ENCODE data around the gene FASTK. TPM values are rescaled to one million over a fixed set of nuclear protein-coding genes. Genes with fewer than 3 reads are reported as not detected.

The FASTK gene
- total RNA-seq, 2 donors from 2014 or later = 64.0 to 71.0 TPM

DNA sequence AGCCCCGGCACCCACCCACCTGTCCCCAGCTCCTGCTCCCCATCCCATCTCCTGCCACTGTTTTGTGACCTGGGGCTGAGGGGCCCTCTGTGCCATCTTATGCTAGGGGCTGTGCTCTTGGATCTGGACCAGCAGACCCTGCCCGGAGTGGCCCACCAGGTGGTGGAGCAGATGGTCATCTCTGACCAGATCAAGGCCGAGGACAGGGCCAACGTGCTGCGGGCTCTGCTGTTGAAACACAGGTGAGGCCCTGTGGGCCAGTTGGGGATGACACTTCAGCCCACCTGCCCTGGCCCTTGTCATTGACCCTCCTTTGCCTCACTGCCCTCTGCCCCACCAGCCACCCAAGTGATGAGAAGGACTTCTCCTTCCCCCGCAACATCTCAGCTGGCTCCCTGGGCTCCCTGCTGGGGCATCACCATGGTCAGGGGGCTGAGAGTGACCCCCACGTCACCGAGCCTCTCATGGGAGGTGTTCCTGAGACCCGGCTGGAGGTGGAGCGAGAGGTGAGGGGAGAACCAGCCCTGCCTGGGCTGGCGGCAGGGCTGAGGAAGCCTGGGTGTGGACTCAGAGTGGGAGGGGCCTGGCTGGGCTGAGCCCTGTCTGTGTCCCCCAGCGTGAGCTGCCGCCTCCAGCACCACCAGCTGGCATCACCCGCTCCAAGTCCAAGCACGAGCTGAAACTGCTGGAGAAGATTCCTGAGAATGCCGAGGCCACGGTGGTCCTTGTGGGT, 10.6 kb downstream of the FASTK start:
- Histone ChIP-seq H3K36me3 (ENCODE audit: control insufficient read depth, insufficient read depth, low read length) (peaks cover 67% of the 10 kb centered on the region), H3K27me3 (ENCODE audit: control insufficient read depth, insufficient read depth, low read length, poor library complexity, severe bottlenecking) (no peaks in the 10 kb centered on the region), H3K4me1 (ENCODE audit: control insufficient read depth, insufficient read depth, low read length) (no peaks in the 10 kb centered on the region), H3K9me3 (ENCODE audit: control insufficient read depth, low read length) (no peaks in the 10 kb centered on the region), H3K27ac (ENCODE audit: low read depth, low read length) (no peak overlapping the region), H3K4me3 (ENCODE audit: low read length) (no peak overlapping the region), H3K9ac (ENCODE audit: extremely low read depth, low read length, poor library complexity, severe bottlenecking) (no peak overlapping the region)
- 94 to 95% methylated on average over 9 to 17 of the region's 17 CpGs for WGBS, 2 experiments (ENCODE audit: insufficient coverage in 1 of 2, insufficient read length in 1 of 2)
- no peak overlapping the region for H3K27ac Mint-ChIP-seq
- H3K9me3 Mint-ChIP-seq = no peaks in the 10 kb centered on the region
- no peak overlapping the region for H3K4me3 Mint-ChIP-seq
- H3K36me3 Mint-ChIP-seq (ENCODE audit: low read depth) = peaks cover 57% of the 10 kb centered on the region
- no peaks in the 10 kb centered on the region for H3K27me3 Mint-ChIP-seq (ENCODE audit: insufficient read depth)
- H3K4me1 Mint-ChIP-seq = no peaks in the 10 kb centered on the region
- no peak for DNase-seq
- TF ChIP-seq, protein P1, sequence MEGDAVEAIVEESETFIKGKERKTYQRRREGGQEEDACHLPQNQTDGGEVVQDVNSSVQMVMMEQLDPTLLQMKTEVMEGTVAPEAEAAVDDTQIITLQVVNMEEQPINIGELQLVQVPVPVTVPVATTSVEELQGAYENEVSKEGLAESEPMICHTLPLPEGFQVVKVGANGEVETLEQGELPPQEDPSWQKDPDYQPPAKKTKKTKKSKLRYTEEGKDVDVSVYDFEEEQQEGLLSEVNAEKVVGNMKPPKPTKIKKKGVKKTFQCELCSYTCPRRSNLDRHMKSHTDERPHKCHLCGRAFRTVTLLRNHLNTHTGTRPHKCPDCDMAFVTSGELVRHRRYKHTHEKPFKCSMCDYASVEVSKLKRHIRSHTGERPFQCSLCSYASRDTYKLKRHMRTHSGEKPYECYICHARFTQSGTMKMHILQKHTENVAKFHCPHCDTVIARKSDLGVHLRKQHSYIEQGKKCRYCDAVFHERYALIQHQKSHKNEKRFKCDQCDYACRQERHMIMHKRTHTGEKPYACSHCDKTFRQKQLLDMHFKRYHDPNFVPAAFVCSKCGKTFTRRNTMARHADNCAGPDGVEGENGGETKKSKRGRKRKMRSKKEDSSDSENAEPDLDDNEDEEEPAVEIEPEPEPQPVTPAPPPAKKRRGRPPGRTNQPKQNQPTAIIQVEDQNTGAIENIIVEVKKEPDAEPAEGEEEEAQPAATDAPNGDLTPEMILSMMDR (conservative IDR thresholded peaks at IDR 0.05) = no peak

DNA sequence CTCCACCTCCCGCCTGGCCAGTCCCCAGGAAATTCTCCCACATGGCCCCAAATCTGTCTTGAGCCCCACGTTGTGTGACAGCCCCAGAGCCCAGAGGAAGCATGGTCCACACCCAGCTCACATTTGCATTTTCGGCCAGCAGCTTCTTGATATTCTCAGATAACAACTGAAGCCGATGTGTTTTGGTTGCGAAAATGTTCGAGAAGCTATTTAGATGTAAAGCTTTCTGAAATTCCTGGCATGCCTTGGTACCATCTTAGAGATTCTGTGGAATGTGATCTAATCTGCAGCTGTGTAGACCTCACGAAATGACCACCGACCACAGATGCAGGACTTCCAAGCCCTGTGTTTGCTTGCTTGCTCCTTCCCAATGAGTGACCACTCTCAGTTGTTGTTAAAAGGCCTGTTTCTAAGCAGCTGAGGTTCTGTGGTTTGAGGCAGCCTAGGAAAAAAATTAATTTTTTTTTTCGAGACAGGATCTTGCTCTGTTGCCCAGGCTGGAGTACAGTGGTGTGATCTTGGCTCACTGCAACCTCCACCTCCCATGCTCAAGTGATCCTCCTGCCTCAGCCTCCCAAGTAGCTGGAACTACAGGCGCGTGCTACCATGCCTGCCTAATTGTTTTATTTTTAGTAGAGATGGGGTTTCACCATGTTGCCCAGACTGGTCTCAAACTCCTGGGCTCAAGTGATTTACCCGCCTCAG, 12.4 kb downstream of the FASTK start:
- H3K4me1 ChIP-seq (ENCODE audit: control insufficient read depth, insufficient read depth, low read length) = peaks cover 3% of the 10 kb centered on the region
- no peak overlapping the region for H3K9ac ChIP-seq (ENCODE audit: extremely low read depth, low read length, poor library complexity, severe bottlenecking)
- H3K4me3 ChIP-seq (ENCODE audit: low read length) = no peak overlapping the region
- H3K4me3 Mint-ChIP-seq = no peak overlapping the region
- H3K27me3 ChIP-seq (ENCODE audit: control insufficient read depth, insufficient read depth, low read length, poor library complexity, severe bottlenecking) = no peaks in the 10 kb centered on the region
- peaks cover 64% of the 10 kb centered on the region for H3K36me3 ChIP-seq (ENCODE audit: control insufficient read depth, insufficient read depth, low read length)
- no peaks in the 10 kb centered on the region for H3K27me3 Mint-ChIP-seq (ENCODE audit: insufficient read depth)
- peaks cover 4% of the 10 kb centered on the region for H3K4me1 Mint-ChIP-seq
- peak; percentile 69 for DNase-seq
- no peaks in the 10 kb centered on the region for H3K9me3 Mint-ChIP-seq
- WGBS, 2 experiments (ENCODE audit: insufficient coverage in 1 of 2, insufficient read length in 1 of 2) = 79 to 82% methylated on average over 12 of the region's 12 CpGs
- H3K27ac Mint-ChIP-seq = peak overlapping the region; percentile 82
- H3K27ac ChIP-seq (ENCODE audit: low read depth, low read length) = no peak overlapping the region
- TF ChIP-seq, protein P1 (conservative IDR thresholded peaks at IDR 0.05) = no peak
- peaks cover 55% of the 10 kb centered on the region for H3K36me3 Mint-ChIP-seq (ENCODE audit: low read depth)
- no peaks in the 10 kb centered on the region for H3K9me3 ChIP-seq (ENCODE audit: control insufficient read depth, low read length)

DNA sequence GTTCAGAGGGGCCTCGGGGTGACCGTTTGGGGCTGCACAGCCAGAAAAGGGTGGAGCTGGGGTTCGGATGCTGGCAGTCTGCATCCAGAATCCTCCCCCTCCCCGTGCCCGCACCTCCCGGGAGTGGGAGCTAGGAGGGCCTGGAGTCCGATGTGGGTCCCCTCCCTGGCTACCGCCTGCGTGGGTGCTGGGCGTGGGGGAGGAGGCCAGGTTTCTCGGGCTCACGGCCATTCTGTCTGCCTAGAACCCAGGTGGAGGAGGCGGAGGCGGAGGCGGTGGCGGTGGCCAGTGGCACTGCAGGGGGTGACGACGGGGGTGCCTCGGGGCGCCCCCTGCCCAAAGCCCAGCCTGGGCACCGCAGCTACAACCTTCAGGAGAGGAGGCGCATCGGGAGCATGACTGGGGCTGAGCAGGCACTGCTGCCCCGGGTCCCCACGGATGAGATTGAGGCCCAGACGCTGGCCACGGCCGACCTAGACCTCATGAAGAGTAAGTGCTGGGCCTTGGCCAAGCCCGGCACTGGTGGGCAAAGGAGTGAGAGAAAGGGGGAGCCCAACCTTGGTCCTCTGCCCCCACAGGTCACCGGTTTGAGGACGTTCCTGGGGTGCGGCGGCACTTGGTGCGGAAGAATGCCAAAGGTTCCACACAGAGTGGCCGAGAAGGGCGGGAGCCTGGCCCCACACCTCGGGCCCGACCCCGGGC, 14.2 kb downstream of the FASTK start:
- Histone ChIP-seq H3K9me3 (ENCODE audit: control insufficient read depth, low read length) (no peaks in the 10 kb centered on the region), H3K4me1 (ENCODE audit: control insufficient read depth, insufficient read depth, low read length) (peaks cover 7% of the 10 kb centered on the region), H3K27me3 (ENCODE audit: control insufficient read depth, insufficient read depth, low read length, poor library complexity, severe bottlenecking) (no peaks in the 10 kb centered on the region), H3K36me3 (ENCODE audit: control insufficient read depth, insufficient read depth, low read length) (peaks cover 64% of the 10 kb centered on the region), H3K9ac (ENCODE audit: extremely low read depth, low read length, poor library complexity, severe bottlenecking) (no peak overlapping the region), H3K4me3 (ENCODE audit: low read length) (no peak overlapping the region), H3K27ac (ENCODE audit: low read depth, low read length) (no peak overlapping the region)
- peaks cover 46% of the 10 kb centered on the region for H3K36me3 Mint-ChIP-seq (ENCODE audit: low read depth)
- no peak for DNase-seq
- no peak overlapping the region for H3K4me3 Mint-ChIP-seq
- WGBS, 2 experiments (ENCODE audit: insufficient coverage in 1 of 2, insufficient read length in 1 of 2) = 97% methylated on average over 33 to 39 of the region's 39 CpGs
- TF ChIP-seq, protein P1 (conservative IDR thresholded peaks at IDR 0.05) = no peak
- peaks cover 11% of the 10 kb centered on the region for H3K4me1 Mint-ChIP-seq
- H3K27me3 Mint-ChIP-seq (ENCODE audit: insufficient read depth) = no peaks in the 10 kb centered on the region
- no peaks in the 10 kb centered on the region for H3K9me3 Mint-ChIP-seq
- no peak overlapping the region for H3K27ac Mint-ChIP-seq
